IPS DF 6.9 (cell line): ENCODE results near the gene ZC2HC1C.

ENCODE experiments used
- DNase-seq: peaks from one replicate; pipeline ENCODE4 v3.0.0-alpha.2; 2013; ENCODE audit warnings: low read depth, low spot score
- H3K27ac ChIP-seq: one replicate; pipeline ENCODE4 v1.5.1; 2013; ENCODE audit warnings: low read length, control low read depth
- H3K27me3 ChIP-seq: 2 replicates; pipeline ENCODE4 v1.6.1; 2013; ENCODE audit warnings: mild to moderate bottlenecking, low read length; ENCODE audit not compliant: control insufficient read depth, insufficient read depth
- H3K36me3 ChIP-seq: 2 replicates; pipeline ENCODE4 v1.6.1; 2013; ENCODE audit warnings: low read length; ENCODE audit not compliant: control insufficient read depth, insufficient read depth
- H3K4me1 ChIP-seq: 2 replicates; pipeline ENCODE4 v1.6.1; 2013; ENCODE audit warnings: low read length; ENCODE audit not compliant: control insufficient read depth, insufficient read depth
- H3K4me3 ChIP-seq: 2 replicates; pipeline ENCODE4 v1.5.1; 2013; ENCODE audit warnings: mild to moderate bottlenecking, low read length
- H3K9me3 ChIP-seq: 2 replicates; pipeline ENCODE4 v1.6.1; 2013; ENCODE audit warnings: low read length, inconsistent platforms; ENCODE audit not compliant: control insufficient read depth, insufficient read depth
- whole genome bisulfite sequencing: extraction: QIAGEN DNeasy Blood & Tissue Kit; methylation state at CpG from one replicate; pipeline ENCODE4 v1.1.7; 2013; ENCODE audit warnings: mixed read lengths, missing lambda C conversion rate; ENCODE audit not compliant: insufficient read length, insufficient coverage; 5-methylcytosine and 5-hydroxymethylcytosine counted together

ZC2HC1C gene

DNA sequence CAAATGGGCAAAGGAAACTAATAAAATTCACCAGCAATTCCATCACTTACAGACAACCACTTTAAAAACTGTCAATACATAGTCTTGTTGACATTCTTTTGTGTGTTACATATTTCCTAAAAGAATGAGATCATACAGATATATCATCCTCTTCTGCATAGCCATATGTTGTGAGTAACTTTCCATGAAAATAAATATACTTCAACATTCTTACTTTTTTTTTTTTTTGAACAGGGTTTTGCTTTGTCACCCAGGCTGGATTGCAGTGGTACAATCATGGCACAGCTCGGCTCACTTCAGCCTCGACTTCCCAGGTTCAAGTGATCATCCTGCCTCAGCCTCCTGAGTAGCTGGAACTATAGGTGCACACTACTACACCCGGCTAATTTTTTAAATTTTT lies 20.9 kb downstream of the ZC2HC1C start:
- no CpG with 5 or more reads among the region's 3 CpGs for WGBS
- H3K27me3 ChIP-seq: no peaks in the 10 kb centered on the region
- peaks cover 2% of the 10 kb centered on the region; the same call in 1 of the 2 replicates for H3K36me3 ChIP-seq
- no peaks in the 10 kb centered on the region for H3K4me1 ChIP-seq
- H3K4me3 ChIP-seq: no peak overlapping the region
- H3K27ac ChIP-seq: no peak overlapping the region
- H3K9me3 ChIP-seq: no peaks in the 10 kb centered on the region
- no peak for DNase-seq

DNA sequence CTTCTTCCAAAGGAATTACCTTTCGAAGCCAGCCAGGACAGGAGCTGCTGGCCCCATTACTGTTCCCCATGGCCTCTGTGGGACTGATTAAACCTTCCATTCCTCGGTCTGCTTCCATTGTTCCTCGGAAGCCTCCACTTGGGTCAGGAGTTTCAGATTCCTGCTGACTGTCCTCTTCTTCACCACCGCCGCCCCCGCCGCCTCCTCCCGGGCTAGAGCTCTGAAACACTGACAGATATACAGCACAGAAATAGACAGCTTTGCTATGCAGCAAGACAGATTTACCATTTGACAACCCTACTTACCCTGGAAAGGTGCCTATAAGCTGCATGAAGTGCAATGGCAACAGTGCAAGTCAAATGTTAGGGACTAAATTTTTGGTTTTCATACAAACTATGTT lies 21.8 kb downstream of the ZC2HC1C start:
- WGBS: no CpG with 5 or more reads among the region's 8 CpGs
- Histone ChIP-seq H3K9me3 (no peaks in the 10 kb centered on the region), H3K4me1 (no peaks in the 10 kb centered on the region), H3K27me3 (no peaks in the 10 kb centered on the region), H3K27ac (no peak overlapping the region), H3K4me3 (no peak overlapping the region), H3K36me3 (peaks cover 2% of the 10 kb centered on the region; the same call in 1 of the 2 replicates)
- DNase-seq: no peak

DNA sequence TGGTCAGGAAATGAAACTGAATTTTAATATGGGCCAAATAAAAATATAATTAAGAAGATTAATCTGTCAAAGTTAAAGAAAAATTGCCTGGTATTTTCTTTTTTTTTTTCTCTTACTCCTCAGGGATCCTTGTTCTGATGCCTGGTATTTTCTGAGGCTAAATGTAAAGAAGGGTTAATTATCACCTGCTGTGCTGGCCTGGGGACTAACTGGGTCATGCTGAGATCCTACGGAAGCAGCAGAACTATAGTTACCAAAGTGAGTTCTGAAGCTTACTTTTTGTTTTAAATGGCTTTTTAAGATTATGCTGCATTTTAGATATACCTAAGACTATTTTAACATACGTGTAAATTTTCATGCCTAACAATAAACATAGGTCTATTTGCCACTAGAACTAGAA lies 23.3 kb downstream of the ZC2HC1C start:
- DNase-seq: no peak
- no peaks in the 10 kb centered on the region for H3K9me3 ChIP-seq
- no peak overlapping the region for H3K4me3 ChIP-seq
- H3K4me1 ChIP-seq: no peaks in the 10 kb centered on the region
- no peaks in the 10 kb centered on the region; the same call in 1 of the 2 replicates for H3K36me3 ChIP-seq
- no peak overlapping the region for H3K27ac ChIP-seq
- no CpG with 5 or more reads among the region's 2 CpGs for WGBS
- H3K27me3 ChIP-seq: no peaks in the 10 kb centered on the region

DNA sequence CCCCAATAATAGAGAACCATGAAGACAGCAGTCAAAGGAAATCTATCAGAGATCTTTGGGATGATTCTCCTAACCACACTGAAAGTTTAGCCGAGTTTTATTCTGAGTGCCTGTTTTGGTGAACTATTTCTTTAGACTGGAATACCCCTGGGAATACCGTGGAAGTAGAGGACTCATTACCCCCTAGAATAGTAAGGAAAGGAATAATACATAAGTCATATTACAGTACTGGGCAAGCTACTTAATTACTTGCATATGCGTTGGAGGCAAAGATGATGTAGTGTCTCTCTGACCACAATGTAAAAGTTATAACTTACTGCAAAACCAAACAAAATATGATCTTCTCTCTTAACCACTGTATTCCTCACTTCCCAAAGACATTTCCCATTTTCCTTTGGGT lies 25.5 kb downstream of the ZC2HC1C start:
- DNase-seq: no peak
- H3K27me3 ChIP-seq: no peaks in the 10 kb centered on the region
- no peaks in the 10 kb centered on the region for H3K4me1 ChIP-seq
- H3K27ac ChIP-seq: no peak overlapping the region
- no peak overlapping the region for H3K4me3 ChIP-seq
- no peaks in the 10 kb centered on the region for H3K9me3 ChIP-seq
- H3K36me3 ChIP-seq: peaks cover 3% of the 10 kb centered on the region; the same call in 1 of the 2 replicates
- no CpG with 5 or more reads among the region's 3 CpGs for WGBS

DNA sequence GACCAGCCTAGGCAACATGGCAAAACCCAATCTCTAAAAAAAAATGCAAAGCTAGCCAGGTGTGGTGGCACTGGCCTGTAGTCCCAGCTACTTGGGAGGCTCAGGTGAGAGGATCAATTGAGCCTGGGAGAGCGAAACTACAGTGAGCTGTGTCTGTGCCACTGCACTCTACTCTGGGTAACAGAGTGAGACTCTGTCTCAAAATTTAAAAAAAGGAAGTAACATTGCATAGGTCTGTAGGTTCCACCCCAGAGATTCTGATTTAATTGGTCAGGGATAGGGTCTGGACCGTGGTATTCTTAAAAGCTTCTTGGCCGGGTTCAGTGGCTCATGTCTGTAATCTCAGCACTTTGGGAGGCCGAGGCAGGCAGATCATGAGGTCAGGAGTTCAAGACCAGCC lies 26.2 kb downstream of the ZC2HC1C start:
- DNase-seq: no peak
- Histone ChIP-seq H3K27me3 (no peaks in the 10 kb centered on the region), H3K27ac (no peak overlapping the region), H3K4me3 (no peak overlapping the region), H3K4me1 (no peaks in the 10 kb centered on the region), H3K36me3 (peaks cover 3% of the 10 kb centered on the region; the same call in 1 of the 2 replicates), H3K9me3 (no peaks in the 10 kb centered on the region)
- no CpG with 5 or more reads among the region's 4 CpGs for WGBS

DNA sequence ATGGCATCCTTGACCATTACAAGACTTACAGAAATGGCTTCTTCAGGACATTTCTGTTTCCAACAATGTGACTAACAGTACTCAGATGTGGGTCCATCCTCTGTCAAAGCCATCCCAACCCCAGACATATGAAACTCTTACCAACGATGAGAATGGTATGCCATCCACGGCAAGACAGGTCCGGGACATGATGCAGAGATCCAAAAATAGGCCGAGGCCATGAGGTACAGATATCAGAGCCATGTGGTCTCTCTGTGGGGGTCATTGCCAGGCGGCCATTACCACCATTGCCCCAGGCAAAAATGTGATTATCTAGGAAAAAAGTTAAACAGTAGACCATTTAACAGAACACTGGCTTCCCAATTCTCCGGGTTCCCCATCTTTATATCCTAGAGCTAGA lies 27.5 kb downstream of the ZC2HC1C start:
- no CpG with 5 or more reads among the region's 6 CpGs for WGBS
- H3K4me3 ChIP-seq: no peak overlapping the region
- no peak overlapping the region for H3K27ac ChIP-seq
- DNase-seq: no peak
- no peaks in the 10 kb centered on the region for H3K27me3 ChIP-seq
- no peaks in the 10 kb centered on the region for H3K4me1 ChIP-seq
- H3K36me3 ChIP-seq: peaks cover 3% of the 10 kb centered on the region; the same call in 1 of the 2 replicates
- H3K9me3 ChIP-seq: no peaks in the 10 kb centered on the region

DNA sequence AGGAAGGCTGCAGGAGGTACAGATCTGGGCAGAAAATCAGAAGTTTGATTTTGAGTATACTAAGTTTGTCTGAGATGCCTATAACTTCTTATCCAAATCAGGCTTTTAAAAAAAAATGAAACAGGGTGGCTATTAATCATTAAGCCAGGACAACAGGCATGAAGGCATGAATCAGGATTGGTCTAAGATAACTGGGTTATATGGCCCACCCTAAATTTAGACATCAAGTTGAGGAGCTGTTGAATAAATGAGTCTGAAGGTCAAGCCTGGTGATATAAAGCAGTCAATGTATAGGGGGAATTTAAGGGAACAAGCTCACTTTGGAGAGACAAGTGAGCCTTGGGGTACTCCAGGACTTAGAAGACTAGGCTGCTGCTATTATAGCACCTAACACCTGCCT lies 28.8 kb downstream of the ZC2HC1C start:
- Histone ChIP-seq H3K9me3 (no peaks in the 10 kb centered on the region), H3K4me1 (no peaks in the 10 kb centered on the region), H3K27ac (no peak overlapping the region), H3K4me3 (no peak overlapping the region), H3K36me3 (peaks cover 3% of the 10 kb centered on the region; the same call in 1 of the 2 replicates), H3K27me3 (no peaks in the 10 kb centered on the region)
- no peak for DNase-seq

DNA sequence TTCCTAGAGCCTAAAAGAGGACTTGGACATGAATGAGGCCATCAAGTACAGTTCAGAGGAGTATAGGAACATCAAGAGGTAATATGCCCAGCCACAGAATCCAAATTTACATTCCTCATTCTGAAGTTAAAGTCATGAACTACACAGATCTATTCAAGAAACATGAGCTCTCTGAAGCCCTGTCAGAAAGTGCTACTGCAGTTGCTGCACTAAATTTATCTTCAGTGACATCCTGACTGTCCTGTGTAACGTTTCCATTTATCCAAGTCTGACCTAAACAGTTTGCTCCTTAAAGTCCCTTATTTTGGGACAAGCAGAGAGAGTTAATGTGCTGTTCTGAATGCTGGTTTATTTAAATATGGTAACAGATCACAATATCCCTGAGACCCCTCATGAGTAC lies 29.2 kb downstream of the ZC2HC1C start:
- Histone ChIP-seq H3K4me1 (no peaks in the 10 kb centered on the region), H3K27me3 (no peaks in the 10 kb centered on the region), H3K36me3 (peaks cover 3% of the 10 kb centered on the region; the same call in 1 of the 2 replicates), H3K4me3 (no peak overlapping the region), H3K9me3 (no peaks in the 10 kb centered on the region), H3K27ac (no peak overlapping the region)
- no peak for DNase-seq
- WGBS: no CpG with 5 or more reads among the region's 1 CpG

DNA sequence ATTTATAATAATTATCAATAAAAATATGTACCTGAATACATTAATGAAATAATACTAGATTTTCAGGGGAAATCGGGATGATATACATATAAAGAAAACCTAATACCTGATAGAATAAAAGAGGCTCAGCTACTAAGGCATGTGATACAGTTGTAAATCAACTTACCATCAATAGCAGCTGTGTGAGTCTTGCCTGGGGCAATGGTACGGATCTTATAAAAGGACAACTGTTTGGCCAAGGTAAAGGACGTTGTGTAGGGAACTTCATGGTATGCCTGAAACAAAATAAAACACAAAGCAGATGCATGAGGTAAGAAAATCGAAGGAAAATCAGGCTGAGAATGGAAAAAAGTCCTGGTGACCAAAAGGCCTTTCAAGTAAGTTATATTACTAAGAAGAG lies 32.0 kb downstream of the ZC2HC1C start:
- H3K4me3 ChIP-seq: no peak overlapping the region
- WGBS: no CpG with 5 or more reads among the region's 4 CpGs
- no peaks in the 10 kb centered on the region for H3K4me1 ChIP-seq
- peaks cover 4% of the 10 kb centered on the region; the same call in 1 of the 2 replicates for H3K36me3 ChIP-seq
- no peaks in the 10 kb centered on the region for H3K9me3 ChIP-seq
- no peaks in the 10 kb centered on the region for H3K27me3 ChIP-seq
- no peak overlapping the region for H3K27ac ChIP-seq
- no peak for DNase-seq

DNA sequence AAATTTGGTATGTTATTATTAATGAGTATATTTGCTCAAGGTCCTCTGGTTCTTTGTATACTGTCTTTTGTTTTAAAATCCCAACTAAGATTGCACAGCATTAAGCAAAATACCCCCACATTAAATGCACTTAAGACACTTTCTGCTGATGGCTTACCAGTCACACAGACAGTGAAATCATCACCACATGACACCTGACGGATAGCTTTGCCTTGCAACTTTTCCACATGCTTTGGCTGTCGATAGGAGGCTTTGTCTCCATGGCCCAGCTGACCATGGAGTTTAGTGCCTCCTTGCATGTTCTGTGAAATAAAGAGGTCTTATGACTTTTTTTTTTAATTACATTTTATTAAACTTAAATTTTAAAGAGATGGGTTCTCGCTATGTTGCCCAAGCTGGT lies 37.7 kb downstream of the ZC2HC1C start:
- Histone ChIP-seq H3K4me1 (no peaks in the 10 kb centered on the region), H3K9me3 (no peaks in the 10 kb centered on the region), H3K27ac (no peak overlapping the region), H3K36me3 (peaks cover 5% of the 10 kb centered on the region; the same call in 1 of the 2 replicates), H3K4me3 (no peak overlapping the region), H3K27me3 (no peaks in the 10 kb centered on the region)
- DNase-seq: no peak
- WGBS: no CpG with 5 or more reads among the region's 3 CpGs

DNA sequence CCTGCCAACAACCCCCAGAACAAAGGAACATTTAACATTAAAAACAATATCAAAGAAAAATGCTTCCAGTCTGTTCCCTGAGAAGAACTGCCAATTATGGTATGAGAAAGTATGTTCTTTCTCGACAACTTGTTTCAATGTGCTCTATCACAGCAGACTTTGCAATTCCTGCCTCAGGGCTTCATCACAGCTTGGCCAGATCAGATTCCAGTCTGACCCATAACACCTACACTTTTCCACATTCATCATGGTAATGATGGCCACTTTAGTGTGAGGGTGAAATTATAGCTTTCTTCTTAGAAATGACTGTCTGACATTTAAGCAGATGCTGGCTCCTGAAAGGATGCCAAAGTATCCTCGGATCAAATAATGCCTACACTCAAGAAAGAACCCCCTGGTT lies 40.4 kb downstream of the ZC2HC1C start:
- H3K4me1 ChIP-seq: no peaks in the 10 kb centered on the region
- DNase-seq: no peak
- peaks cover 8% of the 10 kb centered on the region; the same call in 1 of the 2 replicates for H3K36me3 ChIP-seq

More for the DNA sequence above, 40.4 kb downstream of the ZC2HC1C start:
- Histone ChIP-seq H3K27me3 (no peaks in the 10 kb centered on the region), H3K27ac (no peak overlapping the region), H3K4me3 (no peak overlapping the region), H3K9me3 (no peaks in the 10 kb centered on the region)
- no CpG with 5 or more reads among the region's 2 CpGs for WGBS
